AG04449 (cell line): ENCODE measurements around the gene MS4A14.
"Not testable (repeated sequence)": the region's sequence is repeated elsewhere in the genome, so short reads cannot be mapped to it uniquely, and the experiment has no call there.

ENCODE experiments used
- CTCF ChIA-PET: fragments of 350-600 bp; formaldehyde crosslinking; extraction: SDS; loops from one replicate; lab custom pipeline; 2021; ENCODE audit warnings: antibody characterized with exemption; lab: Yijun Ruan, JAX
- POLR2A ChIA-PET: fragments of 400-600, 350-600 bp; formaldehyde crosslinking; extraction: SDS; loops from one replicate; lab custom pipeline; 2020; ENCODE audit warnings: antibody characterized with exemption, inconsistent platforms; lab: Yijun Ruan, JAX
- DNase-seq: peaks from one replicate; pipeline ENCODE4 v3.0.0-alpha.2; 2010; ENCODE audit warnings: low read depth, low spot score
- H3K4me3 ChIP-seq: 2 replicates; pipeline ENCODE4 v1.5.1; 2011; ENCODE audit warnings: low read depth, mild to moderate bottlenecking, control low read depth, low read length
- CTCF ChIP-seq: IDR thresholded peaks from one replicate; pipeline ENCODE4 v1.5.1; 2011; ENCODE audit warnings: mild to moderate bottlenecking, moderate library complexity, low read length, control low read depth, inconsistent platforms; ENCODE audit not compliant: insufficient read depth; ENCODE audit errors: missing control alignments

MS4A14 gene

GRCh38 chr11:60362241-60362640 lies 34.0 kb upstream of the MS4A14 start:
- ChIA-PET CTCF (interaction anchor here (1.5 to 1.6 kb wide), 2 partner anchors 9 to 256 kb away, joined by 4 read pairs; no protein-coding TSS in a partner anchor), POLR2A (no interaction called here)
- no peak overlapping the region for H3K4me3 ChIP-seq
- no peak for TF ChIP-seq CTCF
- no peak for DNase-seq

DNA sequence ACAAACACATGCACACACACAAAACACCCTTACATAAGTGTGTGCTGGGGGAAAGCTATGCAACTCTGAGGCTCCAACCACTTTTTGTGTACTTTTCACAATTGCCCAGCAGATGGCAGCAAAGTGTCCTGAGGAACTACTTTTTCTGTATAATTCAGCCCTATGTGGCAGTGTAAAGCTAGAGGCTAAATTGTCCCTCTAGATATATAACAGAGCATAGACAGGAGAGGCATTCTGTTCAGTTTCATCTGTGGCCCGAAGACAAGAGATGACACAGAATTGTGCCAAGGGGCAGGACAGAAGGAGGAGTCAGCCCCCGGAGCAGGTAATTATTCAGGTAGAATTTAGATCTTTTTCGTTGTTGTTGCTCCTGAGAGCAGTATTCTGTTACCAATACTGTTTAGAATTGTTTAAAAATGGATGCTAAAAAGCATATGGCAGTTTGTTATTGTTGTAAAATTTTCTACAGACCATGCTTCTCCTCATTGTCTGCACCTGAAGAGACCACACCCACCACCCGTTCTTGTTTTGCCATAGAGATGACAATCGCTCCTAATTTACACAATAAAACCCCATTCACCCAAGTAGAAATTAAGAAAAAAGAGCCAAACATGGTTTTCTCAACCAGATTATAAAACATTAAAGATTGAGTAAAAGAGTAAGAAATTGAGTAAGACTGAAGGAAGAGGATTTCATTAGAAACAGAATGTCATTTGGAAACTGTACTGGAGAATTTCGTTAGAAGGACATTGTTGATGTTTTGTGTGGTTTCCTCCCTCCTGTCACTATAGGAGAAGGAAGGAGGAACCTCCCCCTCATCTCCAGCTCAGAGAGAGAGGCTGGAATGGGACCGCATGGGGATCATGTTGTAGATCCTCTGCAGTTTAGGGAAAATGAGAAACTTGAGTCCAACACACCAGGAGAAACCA lies 32.5 kb upstream of the MS4A14 start:
- peak; percentile 60 for TF ChIP-seq CTCF
- ChIA-PET CTCF (interaction anchor here (0.9 to 2.0 kb wide), 5 partner anchors 14 to 256 kb away, joined by 3 to 7 read pairs (median 4); no protein-coding TSS in a partner anchor), POLR2A (no interaction called here)
- DNase-seq, result no peak
- no peak overlapping the region for H3K4me3 ChIP-seq

- POLR2A ChIA-PET, H3K4me3 ChIP-seq, DNase-seq, CTCF ChIA-PET: not testable (repeated sequence)
Observed at GRCh38 chr11:60366262-60366904, 29.9 kb upstream of the MS4A14 start.

- no peak overlapping the region for H3K4me3 ChIP-seq
- no peak for DNase-seq
- POLR2A ChIA-PET, result no interaction called here
- no peak for TF ChIP-seq CTCF
- CTCF ChIA-PET, result no interaction called here
Observed at GRCh38 chr11:60367009-60367408, 29.2 kb upstream of the MS4A14 start.

DNA sequence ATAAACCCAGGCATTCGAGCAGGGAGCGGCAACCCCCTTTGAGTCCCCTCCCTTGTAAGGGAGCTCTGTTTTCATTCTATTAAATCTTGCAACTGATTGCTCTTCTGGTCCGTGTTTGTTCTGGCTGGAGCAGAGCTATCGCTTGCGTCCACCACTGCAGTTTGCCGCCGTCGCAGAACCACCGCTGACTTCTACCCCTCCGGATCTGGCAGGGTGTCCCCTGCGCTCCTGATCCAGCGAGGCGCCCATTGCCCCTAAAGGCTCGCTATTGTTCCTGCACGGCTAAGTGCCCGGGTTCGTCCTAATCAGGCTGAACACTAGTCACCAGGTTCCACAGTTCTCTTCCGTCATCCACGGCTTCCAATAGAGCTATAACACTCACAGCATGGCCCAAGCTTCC lies 28.4 kb upstream of the MS4A14 start:
- DNase-seq, result no peak
- no peak for TF ChIP-seq CTCF
- CTCF ChIA-PET, result no interaction called here
- POLR2A ChIA-PET, result no interaction called here
- H3K4me3 ChIP-seq, result no peak overlapping the region

DNA sequence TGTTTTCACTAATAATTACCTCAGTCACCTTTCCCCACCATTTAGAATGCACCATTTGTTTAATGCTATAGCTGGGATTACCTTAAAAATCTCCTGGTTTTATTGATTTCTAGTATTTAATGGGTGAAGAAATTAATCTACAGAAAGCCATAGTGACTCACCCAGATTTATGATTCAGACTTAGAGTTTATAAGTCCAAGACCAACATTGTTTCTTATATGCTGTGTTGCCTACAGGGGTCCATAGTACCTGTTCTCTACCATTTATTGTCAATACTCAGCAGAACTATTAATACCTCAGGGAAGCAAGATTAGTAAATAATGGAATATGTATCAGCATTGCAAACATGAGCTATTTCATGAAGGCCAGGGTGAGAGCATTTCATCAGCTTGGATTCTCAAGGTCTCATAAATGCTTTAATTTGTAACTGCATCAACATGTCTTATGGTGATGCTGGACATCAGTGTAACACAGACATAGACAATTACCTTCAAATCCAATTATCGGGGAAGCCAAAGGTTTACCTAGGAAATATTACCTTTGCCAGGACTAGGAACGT lies 25.9 kb upstream of the MS4A14 start:
- POLR2A ChIA-PET, result no interaction called here
- CTCF ChIA-PET, result no interaction called here
- TF ChIP-seq CTCF, result no peak
- DNase-seq, result no peak
- no peak overlapping the region for H3K4me3 ChIP-seq
